Stimulated activated CD4-positive, alpha-beta T cell treated with anti-CD3 and anti-CD28 coated beads, Interleukin-4, amount 100 ng/mL, for 1 hour (primary cell): ENCODE results near the gene MYMX.
"Not testable (repeated sequence)": the region's sequence is repeated elsewhere in the genome, so short reads cannot be mapped to it uniquely, and the experiment has no call there.

Experiments used
- DNase-seq: peaks from one replicate; pipeline ENCODE4 v3.0.0-alpha.2; 2020

The MYMX gene

GRCh38 chr6:44216677-44217331 is at the start of gene MYMX:
MYMX (plus strand) TSS chr6:44216926; CDS start chr6:44217472, 546 bp downstream.
- DNase-seq = no peak

GRCh38 chr6:44167567-44167966 is 49.2 kb upstream of the MYMX start:
- DNase-seq = no peak

GRCh38 chr6:44169154-44169553 is 47.6 kb upstream of the MYMX start:
- no peak for DNase-seq

- DNase-seq = no peak
Measured at GRCh38 chr6:44169886-44170570, 46.7 kb upstream of the MYMX start.

- DNase-seq = no peak
Measured at GRCh38 chr6:44171899-44172546, 44.7 kb upstream of the MYMX start.

GRCh38 chr6:44172731-44173500 is 43.8 kb upstream of the MYMX start:
- peak; percentile 77 for DNase-seq

GRCh38 chr6:44176130-44176761 is 40.5 kb upstream of the MYMX start:
- no peak for DNase-seq

GRCh38 chr6:44176762-44177509 is 39.8 kb upstream of the MYMX start:
- no peak for DNase-seq

GRCh38 chr6:44177691-44178423 is 38.9 kb upstream of the MYMX start:
- no peak for DNase-seq

GRCh38 chr6:44178424-44179071 is 38.2 kb upstream of the MYMX start:
- no peak for DNase-seq

GRCh38 chr6:44179072-44179536 is 37.6 kb upstream of the MYMX start:
- no peak for DNase-seq

GRCh38 chr6:44179648-44180047 is 37.1 kb upstream of the MYMX start:
- no peak for DNase-seq

- DNase-seq = no peak
Measured at GRCh38 chr6:44180406-44180805, 36.3 kb upstream of the MYMX start.

- no peak for DNase-seq
Measured at GRCh38 chr6:44180886-44181285, 35.8 kb upstream of the MYMX start.

- not testable (repeated sequence) for DNase-seq
Measured at GRCh38 chr6:44181784-44182183, 34.9 kb upstream of the MYMX start.

GRCh38 chr6:44182911-44183390 is 33.8 kb upstream of the MYMX start:
- no peak for DNase-seq

- DNase-seq = no peak
Measured at GRCh38 chr6:44183783-44184182, 32.9 kb upstream of the MYMX start.

- DNase-seq = not testable (repeated sequence)
Measured at GRCh38 chr6:44185356-44185755, 31.4 kb upstream of the MYMX start.

GRCh38 chr6:44185953-44186634 is 30.6 kb upstream of the MYMX start:
- no peak for DNase-seq

- DNase-seq = no peak
Measured at GRCh38 chr6:44186635-44187025, 30.1 kb upstream of the MYMX start.
